CD4-positive, alpha-beta T cell (primary cell): ENCODE results near the gene GPC6. TPM values are rescaled to one million over a fixed set of nuclear protein-coding genes. Genes with fewer than 3 reads are reported as not detected.

Source experiments
- ATAC-seq: fragments of 200-7000 bp; cut with Tn5 transposase; one replicate; pipeline ENCODE4 v1.10.0; 2022; ENCODE audit warnings: mild to moderate bottlenecking; ENCODE audit not compliant: poor library complexity
- CTCF ChIA-PET: fragments of 350-600 bp; sonication (Branson Sonifier 250); formaldehyde crosslinking; loops from one replicate; lab custom pipeline; 2021; ENCODE audit warnings: antibody characterized with exemption, inconsistent platforms; lab: Charles Lee
- POLR2A ChIA-PET: fragments of 350-600 bp; sonication (Branson Sonifier 250); formaldehyde crosslinking; loops from one replicate; lab custom pipeline; 2021; ENCODE audit warnings: antibody characterized with exemption, inconsistent platforms; lab: Charles Lee
- DNase-seq, 14 experiments: peaks; one replicate each; pipeline ENCODE4 v3.0.0-alpha.2; 2013 to 2020; ENCODE audit warnings: mixed read lengths in 2 of 14
- H3K27ac ChIP-seq, 2 donors: one replicate each; pipeline versions ENCODE4 v1.5.1 to v1.7.0; 2013; ENCODE audit warnings: low read length in 2 of 2, low read depth in 1 of 2, mild to moderate bottlenecking in 1 of 2
- H3K27me3 ChIP-seq, 2 experiments: 1 replicate in 1 of 2; 2 replicates in 1 of 2; pipeline versions ENCODE4 v1.6.1 to v1.7.0; 2013; ENCODE audit warnings: low read length in 2 of 2, control low read depth in 1 of 2, mild to moderate bottlenecking in 1 of 2, moderate library complexity in 1 of 2; ENCODE audit not compliant: insufficient read depth in 2 of 2, control insufficient read depth in 1 of 2
- H3K36me3 ChIP-seq: one replicate; pipeline ENCODE4 v1.6.1; 2013; ENCODE audit warnings: low read length, control low read depth; ENCODE audit not compliant: insufficient read depth
- H3K4me1 ChIP-seq: one replicate; pipeline ENCODE4 v1.6.1; 2013; ENCODE audit warnings: low read length, control low read depth; ENCODE audit not compliant: insufficient read depth
- H3K4me3 ChIP-seq: one replicate; pipeline ENCODE4 v1.5.1; 2013; ENCODE audit warnings: mild to moderate bottlenecking, low read length, moderate library complexity
- H3K9me3 ChIP-seq, 2 experiments: 1 replicate in 1 of 2; 2 replicates in 1 of 2; pipeline versions ENCODE4 v1.6.1 to v1.7.0; 2013; ENCODE audit warnings: low read length in 2 of 2, mild to moderate bottlenecking in 2 of 2, control low read depth in 1 of 2, moderate library complexity in 1 of 2; ENCODE audit not compliant: control insufficient read depth in 1 of 2, insufficient read depth in 1 of 2
- H3K27ac Mint-ChIP-seq: one replicate; pipeline ENCODE4 v1.8.0; 2020; ENCODE audit warnings: mixed read lengths
- H3K27me3 Mint-ChIP-seq: one replicate; pipeline ENCODE4 v1.8.0; 2021; ENCODE audit warnings: mixed read lengths
- H3K36me3 Mint-ChIP-seq: one replicate; pipeline ENCODE4 v1.8.0; 2021; ENCODE audit warnings: low read depth, mixed read lengths
- H3K4me1 Mint-ChIP-seq: one replicate; pipeline ENCODE4 v1.8.0; 2021; ENCODE audit warnings: low read depth, mixed read lengths
- H3K4me3 Mint-ChIP-seq: one replicate; pipeline ENCODE4 v1.8.0; 2020; ENCODE audit warnings: mild to moderate bottlenecking, mixed read lengths
- H3K9me3 Mint-ChIP-seq: one replicate; pipeline ENCODE4 v1.8.0; 2020; ENCODE audit warnings: mixed read lengths
- intact Hi-C, 2 experiments: fragments of 100-400 bp; cut with DNase I in 1 of 2; cut with micrococcal nuclease in 1 of 2; formaldehyde crosslinking; loops; one replicate each; pipeline versions ENCODE4 v1.15.1 to v1.9.0; 2023 to 2025; cut with DNase I, micrococcal nuclease
- total RNA-seq, 174 experiments: library from RNA in 2 of 174; stranded (reverse) in 2 of 174; gene quantifications; one replicate each; pipeline ENCODE4 v1.2.3 and lab custom pipeline; 2021 to 2026
- TF ChIP-seq, protein P1 (sequence below): fragments of 200-600 bp; IDR thresholded peaks from one replicate; pipeline ENCODE4 v1.8.0; 2022; ENCODE audit warnings: antibody characterized with exemption, mild to moderate bottlenecking

The GPC6 gene
- total RNA-seq, 2 experiments from 2014 or later = not detected

DNA sequence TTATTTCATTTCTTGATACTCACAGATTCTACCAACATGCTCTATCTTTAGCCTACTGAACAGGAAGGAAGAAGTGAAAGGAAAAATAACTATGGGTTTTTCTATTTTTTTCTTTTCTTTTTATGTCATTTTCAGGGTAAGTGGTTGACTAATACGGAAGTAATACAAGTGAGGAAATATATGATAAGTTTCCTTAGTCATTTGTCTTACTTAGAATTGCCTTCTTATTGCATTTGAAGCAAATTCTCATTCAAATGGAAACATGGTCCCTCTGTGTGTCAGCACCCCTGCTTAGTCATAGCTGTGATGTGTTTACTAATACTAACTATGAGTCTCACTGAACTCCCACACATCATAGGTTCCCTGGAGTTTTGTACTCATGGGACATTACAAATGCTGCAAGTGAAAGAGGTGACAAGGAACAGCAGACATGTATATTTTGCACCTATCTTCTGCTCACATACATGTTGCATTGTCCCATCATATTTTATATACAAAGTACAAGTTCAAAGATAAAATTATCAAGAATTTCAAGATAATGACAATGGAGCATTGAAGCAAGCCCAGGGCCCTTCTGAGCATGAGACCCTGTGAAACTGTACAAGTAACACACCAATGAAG lies 1192.8 kb downstream of the GPC6 start:
- Histone ChIP-seq H3K27me3 (peaks cover 0 to 2% of the 10 kb centered on the region in 2 experiments), H3K27ac (no peak overlapping the region), H3K9me3 (no peaks in the 10 kb centered on the region), H3K36me3 (no peaks in the 10 kb centered on the region), H3K4me3 (no peak overlapping the region), H3K4me1 (peaks cover 2% of the 10 kb centered on the region)
- DNase-seq = peak in 4 of 14 experiments; percentile 9 to 32 (median 14)
- H3K4me3 Mint-ChIP-seq = no peak overlapping the region
- H3K36me3 Mint-ChIP-seq = peaks cover 9% of the 10 kb centered on the region
- TF ChIP-seq, protein P1, sequence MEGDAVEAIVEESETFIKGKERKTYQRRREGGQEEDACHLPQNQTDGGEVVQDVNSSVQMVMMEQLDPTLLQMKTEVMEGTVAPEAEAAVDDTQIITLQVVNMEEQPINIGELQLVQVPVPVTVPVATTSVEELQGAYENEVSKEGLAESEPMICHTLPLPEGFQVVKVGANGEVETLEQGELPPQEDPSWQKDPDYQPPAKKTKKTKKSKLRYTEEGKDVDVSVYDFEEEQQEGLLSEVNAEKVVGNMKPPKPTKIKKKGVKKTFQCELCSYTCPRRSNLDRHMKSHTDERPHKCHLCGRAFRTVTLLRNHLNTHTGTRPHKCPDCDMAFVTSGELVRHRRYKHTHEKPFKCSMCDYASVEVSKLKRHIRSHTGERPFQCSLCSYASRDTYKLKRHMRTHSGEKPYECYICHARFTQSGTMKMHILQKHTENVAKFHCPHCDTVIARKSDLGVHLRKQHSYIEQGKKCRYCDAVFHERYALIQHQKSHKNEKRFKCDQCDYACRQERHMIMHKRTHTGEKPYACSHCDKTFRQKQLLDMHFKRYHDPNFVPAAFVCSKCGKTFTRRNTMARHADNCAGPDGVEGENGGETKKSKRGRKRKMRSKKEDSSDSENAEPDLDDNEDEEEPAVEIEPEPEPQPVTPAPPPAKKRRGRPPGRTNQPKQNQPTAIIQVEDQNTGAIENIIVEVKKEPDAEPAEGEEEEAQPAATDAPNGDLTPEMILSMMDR = no peak
- ATAC-seq = no peak
- intact Hi-C loops = no loop called here
- peaks cover 20% of the 10 kb centered on the region for H3K27me3 Mint-ChIP-seq
- H3K4me1 Mint-ChIP-seq = peaks cover 24% of the 10 kb centered on the region
- POLR2A ChIA-PET = interaction anchor here (1.0 kb wide), 1 partner anchor 130 kb away, joined by 3 read pairs; no protein-coding TSS in a partner anchor
- H3K27ac Mint-ChIP-seq = peak overlapping the region; percentile 63
- peaks cover 11% of the 10 kb centered on the region for H3K9me3 Mint-ChIP-seq
- CTCF ChIA-PET = no interaction called here

DNA sequence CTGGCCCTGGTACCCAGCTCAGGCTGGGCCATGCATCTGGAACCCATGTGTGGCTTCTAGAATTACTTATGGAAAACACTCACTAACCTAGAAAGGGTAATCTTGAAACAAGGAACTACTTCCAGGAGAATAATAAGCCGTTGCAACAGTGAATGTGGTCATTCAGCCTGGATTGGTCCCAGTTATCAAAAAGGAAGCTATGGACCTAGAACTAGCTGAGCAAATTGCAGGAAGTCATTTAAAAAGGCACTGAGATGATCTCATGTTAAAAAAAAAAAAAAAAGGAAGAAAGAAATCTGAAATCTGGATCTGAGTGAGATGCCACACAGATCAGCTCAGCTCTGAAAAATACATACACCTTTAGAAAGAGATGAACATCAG lies 1193.3 kb downstream of the GPC6 start:
- Mint-ChIP-seq H3K4me1 (peaks cover 24% of the 10 kb centered on the region), H3K27ac (no peak overlapping the region), H3K36me3 (peaks cover 9% of the 10 kb centered on the region), H3K27me3 (peaks cover 21% of the 10 kb centered on the region), H3K9me3 (peaks cover 11% of the 10 kb centered on the region), H3K4me3 (no peak overlapping the region)
- intact Hi-C loops = no loop called here
- Histone ChIP-seq H3K27me3 (peaks cover 0 to 2% of the 10 kb centered on the region in 2 experiments), H3K27ac (no peak overlapping the region), H3K36me3 (no peaks in the 10 kb centered on the region), H3K4me1 (peaks cover 2% of the 10 kb centered on the region), H3K9me3 (no peaks in the 10 kb centered on the region), H3K4me3 (no peak overlapping the region)
- DNase-seq = no peak
- ChIA-PET CTCF (no interaction called here), POLR2A (interaction anchor here (1.0 kb wide), 1 partner anchor 129 kb away, joined by 3 read pairs; no protein-coding TSS in a partner anchor)
- no peak for ATAC-seq
- TF ChIP-seq, protein P1 = no peak

DNA sequence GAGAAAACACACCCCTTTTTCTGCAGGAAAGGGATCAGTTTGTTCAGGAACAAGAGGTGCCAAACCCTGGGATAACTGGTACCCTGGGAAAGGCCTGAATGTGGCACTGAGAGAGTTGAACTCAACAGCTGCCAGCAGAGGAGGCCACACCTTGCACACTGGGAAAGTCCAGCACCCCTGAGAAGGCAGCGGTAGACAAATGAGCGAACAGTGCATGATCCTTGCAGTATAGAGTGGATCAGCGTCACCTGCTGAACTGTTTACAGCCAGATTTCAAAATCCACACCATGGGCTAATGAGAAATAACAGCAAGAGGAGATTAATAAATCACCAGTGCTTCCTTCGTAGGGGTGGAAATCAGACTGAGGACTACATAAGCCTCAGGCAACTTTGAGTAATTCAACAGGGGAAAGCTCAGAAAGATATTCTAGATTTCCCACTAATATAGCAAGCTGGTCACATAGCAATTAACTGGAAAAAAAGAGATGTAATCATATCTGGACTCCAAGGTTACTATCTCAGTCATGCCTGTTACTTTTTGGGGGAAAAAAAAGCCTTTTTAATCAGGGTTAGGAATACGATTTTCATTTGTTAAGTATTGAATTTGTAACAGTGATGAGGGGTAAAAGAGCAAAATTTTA lies 1200.8 kb downstream of the GPC6 start:
- ATAC-seq (no peak), DNase-seq (no peak)
- no peak overlapping the region for H3K4me3 ChIP-seq
- no peaks in the 10 kb centered on the region for H3K9me3 ChIP-seq
- H3K27me3 ChIP-seq = no peaks in the 10 kb centered on the region
- TF ChIP-seq, protein P1 = no peak
- no peaks in the 10 kb centered on the region for H3K4me1 ChIP-seq
- CTCF ChIA-PET = interaction anchor here (1.0 kb wide), 1 partner anchor 9 kb away, joined by 3 read pairs; no protein-coding TSS in a partner anchor
- H3K4me3 Mint-ChIP-seq = no peak overlapping the region
- no peak overlapping the region for H3K27ac Mint-ChIP-seq
- H3K4me1 Mint-ChIP-seq = no peaks in the 10 kb centered on the region
- no peak overlapping the region for H3K27ac ChIP-seq
- no peaks in the 10 kb centered on the region for H3K36me3 Mint-ChIP-seq
- peaks cover 17% of the 10 kb centered on the region for H3K27me3 Mint-ChIP-seq
- intact Hi-C loops = no loop called here
- POLR2A ChIA-PET = no interaction called here
- H3K9me3 Mint-ChIP-seq = no peaks in the 10 kb centered on the region
- no peaks in the 10 kb centered on the region for H3K36me3 ChIP-seq
